ENCODE data around the gene VSIG10.

VSIG10 gene

GRCh38 chr12:118038137-118038536 is 65.7 kb downstream of the VSIG10 start:
- no peak for DNase-seq (ENCODE audit: low read depth)
- TF ChIP-seq CTCF (conservative IDR thresholded peaks at IDR 0.05; ENCODE audit: low read length) = no peak
- no peak overlapping the region for H3K4me3 ChIP-seq (ENCODE audit: low read length)

- DNase-seq (ENCODE audit: low read depth) = no peak
- no peak for TF ChIP-seq CTCF (conservative IDR thresholded peaks at IDR 0.05; ENCODE audit: low read length)
- H3K4me3 ChIP-seq (ENCODE audit: low read length) = no peak overlapping the region
Observed at GRCh38 chr12:118036672-118037411, 67.0 kb downstream of the VSIG10 start.

GRCh38 chr12:118035190-118036041 is 68.4 kb downstream of the VSIG10 start:
- DNase-seq (ENCODE audit: low read depth) = peak; percentile 38
- TF ChIP-seq CTCF (conservative IDR thresholded peaks at IDR 0.05; ENCODE audit: low read length) = peak; percentile 34
- no peak overlapping the region for H3K4me3 ChIP-seq (ENCODE audit: low read length)

- TF ChIP-seq CTCF (conservative IDR thresholded peaks at IDR 0.05; ENCODE audit: low read length) = peak; percentile 67
- H3K4me3 ChIP-seq (ENCODE audit: low read length) = peak overlapping the region; percentile 36
- DNase-seq (ENCODE audit: low read depth) = peak; percentile 80
Observed at GRCh38 chr12:118034429-118035189, 69.2 kb downstream of the VSIG10 start.

GRCh38 chr12:118033902-118034301 is 69.9 kb downstream of the VSIG10 start:
- peak overlapping the region; percentile 36 for H3K4me3 ChIP-seq (ENCODE audit: low read length)
- TF ChIP-seq CTCF (conservative IDR thresholded peaks at IDR 0.05; ENCODE audit: low read length) = no peak
- peak; percentile 94 for DNase-seq (ENCODE audit: low read depth)

GRCh38 chr12:118033323-118033722 is 70.5 kb downstream of the VSIG10 start:
- no peak for DNase-seq (ENCODE audit: low read depth)
- no peak for TF ChIP-seq CTCF (conservative IDR thresholded peaks at IDR 0.05; ENCODE audit: low read length)
- H3K4me3 ChIP-seq (ENCODE audit: low read length) = 0 out of 2 replicates have a peak overlapping the region, but pooled peaks have one; percentile 2
